ENCODE results near the gene KCNMA1. TPM values are rescaled to one million over a fixed set of nuclear protein-coding genes. Genes with fewer than 3 reads are reported as not detected.

Gene KCNMA1
- total and polyA plus RNA-seq, 4 experiments from 2014 or later: 0.26 TPM; not detected in 3

DNA sequence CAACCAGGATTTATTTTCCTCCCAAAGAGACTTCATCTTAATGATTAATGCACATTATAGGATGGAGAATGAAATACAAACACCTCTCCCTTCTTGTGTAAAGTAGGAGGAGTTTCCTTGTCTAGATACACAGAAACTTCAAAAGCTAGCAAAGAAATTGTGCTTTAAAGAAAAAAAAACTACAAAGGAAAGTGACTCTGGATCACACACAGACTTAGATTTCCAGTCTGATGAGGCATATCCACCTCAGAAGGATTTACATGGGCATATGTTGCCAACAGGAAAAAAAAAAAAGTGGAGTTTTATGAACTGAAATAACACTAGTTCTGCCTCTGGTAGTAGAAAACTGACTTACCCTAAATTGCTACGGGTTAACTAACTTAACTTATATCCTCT, 449.6 kb downstream of the KCNMA1 start:
- ChIA-PET POLR2A (ENCODE audit: partially characterized antibody) (no interaction called here), CTCF (ENCODE audit: partially characterized antibody) (interaction anchor here (1.1 kb wide), 1 partner anchor 20 kb away, joined by 3 read pairs; no protein-coding TSS in a partner anchor)
- intact Hi-C loops (cut with micrococcal nuclease): no loop called here
- DNase-seq: no peak
- Mint-ChIP-seq H3K4me1 (no peaks in the 10 kb centered on the region), H3K27ac (no peak overlapping the region), H3K4me3 (no peak overlapping the region), H3K9me3 (no peaks in the 10 kb centered on the region), H3K27me3 (peaks cover 2 to 7% of the 10 kb centered on the region in 2 donors), H3K36me3 (no peaks in the 10 kb centered on the region)
- H3K27me3 ChIP-seq (ENCODE audit: insufficient read depth, low read length): no peaks in the 10 kb centered on the region
- no peaks in the 10 kb centered on the region for H3K9me3 ChIP-seq (ENCODE audit: control insufficient read depth in 1 of 2, low read length in 2 of 2)
- H3K36me3 ChIP-seq (ENCODE audit: insufficient read depth, low read length): no peaks in the 10 kb centered on the region
- H3K27ac ChIP-seq (ENCODE audit: low read depth, low read length): no peak overlapping the region
- no peak overlapping the region for H3K4me3 ChIP-seq (ENCODE audit: low read length in 2 of 2)
- H3K4me1 ChIP-seq (ENCODE audit: insufficient read depth, low read length): no peaks in the 10 kb centered on the region

DNA sequence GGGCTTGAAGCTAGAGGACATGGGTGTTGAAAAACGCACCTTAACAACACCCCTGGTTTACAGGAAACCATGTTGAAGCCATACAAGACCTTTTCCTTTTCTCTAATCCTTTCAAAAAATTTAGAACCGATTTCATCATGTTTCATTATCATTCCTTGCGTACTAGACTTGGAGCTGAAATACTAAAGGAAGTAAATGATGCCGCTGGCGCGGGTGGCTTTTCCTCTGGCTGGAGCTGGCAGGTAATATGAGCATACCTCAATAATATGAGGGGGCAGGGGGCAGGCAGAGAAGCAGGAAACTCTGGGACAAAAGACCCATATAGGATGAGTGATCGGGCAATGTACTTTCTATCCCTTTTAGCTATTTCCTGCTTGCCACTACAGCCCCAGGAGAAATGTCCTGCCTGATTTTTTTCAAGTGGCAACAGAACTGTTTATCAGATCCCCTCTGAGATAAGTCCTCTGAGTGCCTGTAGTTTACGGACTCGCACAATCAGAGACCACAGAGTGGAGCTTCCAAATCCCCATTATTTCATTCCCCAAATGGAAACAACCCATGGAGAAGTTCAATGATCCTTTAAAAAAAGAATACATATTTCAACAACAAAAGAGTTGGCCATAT, 450.1 kb downstream of the KCNMA1 start:
- Histone ChIP-seq H3K27me3 (ENCODE audit: insufficient read depth, low read length) (no peaks in the 10 kb centered on the region), H3K4me1 (ENCODE audit: insufficient read depth, low read length) (no peaks in the 10 kb centered on the region), H3K9me3 (ENCODE audit: control insufficient read depth in 1 of 2, low read length in 2 of 2) (no peaks in the 10 kb centered on the region), H3K36me3 (ENCODE audit: insufficient read depth, low read length) (no peaks in the 10 kb centered on the region), H3K4me3 (ENCODE audit: low read length in 2 of 2) (no peak overlapping the region), H3K27ac (ENCODE audit: low read depth, low read length) (no peak overlapping the region)
- H3K4me1 Mint-ChIP-seq: no peaks in the 10 kb centered on the region
- H3K27ac Mint-ChIP-seq: no peak overlapping the region
- no peaks in the 10 kb centered on the region for H3K36me3 Mint-ChIP-seq
- H3K27me3 Mint-ChIP-seq: peaks cover 2 to 7% of the 10 kb centered on the region in 2 donors
- intact Hi-C loops (cut with micrococcal nuclease): no loop called here
- no peaks in the 10 kb centered on the region for H3K9me3 Mint-ChIP-seq
- H3K4me3 Mint-ChIP-seq: no peak overlapping the region
- DNase-seq: no peak
- CTCF ChIA-PET (ENCODE audit: partially characterized antibody): interaction anchor here (1.1 to 1.3 kb wide), 2 partner anchors 13 to 19 kb away, joined by 3 read pairs; no protein-coding TSS in a partner anchor
- POLR2A ChIA-PET (ENCODE audit: partially characterized antibody): no interaction called here

DNA sequence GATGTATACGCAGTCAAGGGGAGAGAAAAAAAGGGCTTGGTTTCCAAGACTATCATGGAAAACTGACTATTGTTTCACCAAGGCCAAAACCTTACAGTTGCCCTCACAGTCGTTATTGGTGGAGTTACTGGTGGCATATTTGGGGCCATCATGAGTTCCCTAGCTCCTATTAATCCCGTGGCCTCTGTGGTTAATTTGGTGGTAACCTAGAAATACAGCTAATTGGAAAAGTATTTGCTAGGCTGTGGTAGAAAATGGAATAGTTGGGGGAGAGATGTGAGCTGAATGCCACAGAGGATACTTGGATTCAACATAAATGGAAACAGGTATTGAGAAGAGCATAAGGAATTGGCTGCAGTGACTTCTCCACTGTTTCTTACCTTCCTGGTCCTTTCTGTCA, 450.7 kb downstream of the KCNMA1 start:
- POLR2A ChIA-PET (ENCODE audit: partially characterized antibody): no interaction called here

DNA sequence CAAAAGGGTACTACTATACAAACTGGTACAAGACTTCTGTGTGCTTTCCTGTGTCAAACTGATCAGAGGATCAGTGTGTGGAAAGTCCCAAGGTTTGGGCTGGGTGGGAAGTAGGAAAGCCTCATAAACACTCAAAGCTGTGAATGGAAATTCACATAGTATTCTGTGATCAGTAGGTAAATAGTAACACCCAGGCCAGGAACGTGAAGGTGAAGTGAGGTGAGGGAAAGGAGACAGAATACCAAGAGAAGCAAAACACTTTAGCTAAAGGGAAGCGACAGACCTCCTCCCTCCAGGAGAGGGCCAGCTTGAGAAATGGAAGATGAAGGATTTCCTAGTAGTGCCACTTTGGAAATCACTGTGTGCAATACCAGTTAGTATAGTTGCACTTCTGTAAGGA, 451.9 kb downstream of the KCNMA1 start:
- intact Hi-C loops (cut with micrococcal nuclease): no loop called here
- Mint-ChIP-seq H3K4me1 (no peaks in the 10 kb centered on the region), H3K27ac (no peak overlapping the region), H3K4me3 (no peak overlapping the region), H3K36me3 (no peaks in the 10 kb centered on the region), H3K9me3 (no peaks in the 10 kb centered on the region), H3K27me3 (peaks cover 2 to 7% of the 10 kb centered on the region in 2 donors)
- no peak for DNase-seq
- Histone ChIP-seq H3K27ac (ENCODE audit: low read depth, low read length) (no peak overlapping the region), H3K27me3 (ENCODE audit: insufficient read depth, low read length) (no peaks in the 10 kb centered on the region), H3K36me3 (ENCODE audit: insufficient read depth, low read length) (no peaks in the 10 kb centered on the region), H3K4me3 (ENCODE audit: low read length in 2 of 2) (no peak overlapping the region), H3K4me1 (ENCODE audit: insufficient read depth, low read length) (no peaks in the 10 kb centered on the region), H3K9me3 (ENCODE audit: control insufficient read depth in 1 of 2, low read length in 2 of 2) (no peaks in the 10 kb centered on the region)
- POLR2A ChIA-PET (ENCODE audit: partially characterized antibody): no interaction called here
- CTCF ChIA-PET (ENCODE audit: partially characterized antibody): no interaction called here

More for the DNA sequence above, 450.7 kb downstream of the KCNMA1 start:
- Mint-ChIP-seq H3K4me3 (no peak overlapping the region), H3K27me3 (peaks cover 2 to 7% of the 10 kb centered on the region in 2 donors), H3K36me3 (no peaks in the 10 kb centered on the region), H3K9me3 (no peaks in the 10 kb centered on the region), H3K27ac (no peak overlapping the region), H3K4me1 (no peaks in the 10 kb centered on the region)
- no peak overlapping the region for H3K4me3 ChIP-seq (ENCODE audit: low read length in 2 of 2)
- no peaks in the 10 kb centered on the region for H3K36me3 ChIP-seq (ENCODE audit: insufficient read depth, low read length)
- intact Hi-C loops (cut with micrococcal nuclease): no loop called here
- DNase-seq: no peak
- no peaks in the 10 kb centered on the region for H3K4me1 ChIP-seq (ENCODE audit: insufficient read depth, low read length)
- CTCF ChIA-PET (ENCODE audit: partially characterized antibody): interaction anchor here (1.1 to 1.3 kb wide), 2 partner anchors 13 to 19 kb away, joined by 3 read pairs; no protein-coding TSS in a partner anchor
- no peak overlapping the region for H3K27ac ChIP-seq (ENCODE audit: low read depth, low read length)
- no peaks in the 10 kb centered on the region for H3K27me3 ChIP-seq (ENCODE audit: insufficient read depth, low read length)
- no peaks in the 10 kb centered on the region for H3K9me3 ChIP-seq (ENCODE audit: control insufficient read depth in 1 of 2, low read length in 2 of 2)

DNA sequence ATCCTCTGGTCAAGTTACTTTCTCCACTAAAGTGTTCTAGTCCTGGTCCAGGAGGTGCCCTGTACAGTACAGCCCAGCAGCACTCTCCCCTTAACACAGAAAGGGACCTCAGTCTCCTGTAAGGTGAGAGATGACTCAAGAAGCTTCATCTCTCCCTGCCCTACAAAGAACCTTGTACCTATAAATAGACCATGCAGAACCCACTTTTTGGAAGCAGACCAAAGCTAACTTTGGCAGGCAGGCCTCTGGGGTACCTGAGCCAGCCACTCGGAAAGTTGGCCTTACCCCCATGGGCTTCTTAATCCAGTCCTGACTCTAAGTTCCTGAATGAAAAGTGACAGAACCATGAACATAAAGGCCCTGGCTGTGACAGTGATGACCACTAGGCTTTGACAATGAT, 454.8 kb downstream of the KCNMA1 start:
- ChIA-PET POLR2A (ENCODE audit: partially characterized antibody) (no interaction called here), CTCF (ENCODE audit: partially characterized antibody) (interaction anchor here (2.4 kb wide), 1 partner anchor 9 kb away, joined by 19 read pairs; no protein-coding TSS in a partner anchor)
- H3K9me3 ChIP-seq (ENCODE audit: control insufficient read depth in 1 of 2, low read length in 2 of 2): no peaks in the 10 kb centered on the region
- no peak overlapping the region for H3K27ac ChIP-seq (ENCODE audit: low read depth, low read length)
- intact Hi-C loops (cut with micrococcal nuclease): no loop called here
- H3K27me3 ChIP-seq (ENCODE audit: insufficient read depth, low read length): no peaks in the 10 kb centered on the region
- no peaks in the 10 kb centered on the region for H3K36me3 Mint-ChIP-seq
- no peak for DNase-seq
- peaks cover 2 to 12% of the 10 kb centered on the region in 2 donors for H3K27me3 Mint-ChIP-seq
- no peaks in the 10 kb centered on the region for H3K9me3 Mint-ChIP-seq
- H3K4me1 ChIP-seq (ENCODE audit: insufficient read depth, low read length): no peaks in the 10 kb centered on the region
- H3K4me3 ChIP-seq (ENCODE audit: low read length in 2 of 2): no peak overlapping the region
- H3K4me3 Mint-ChIP-seq: no peak overlapping the region
- H3K27ac Mint-ChIP-seq: no peak overlapping the region
- H3K36me3 ChIP-seq (ENCODE audit: insufficient read depth, low read length): no peaks in the 10 kb centered on the region
- no peaks in the 10 kb centered on the region for H3K4me1 Mint-ChIP-seq

DNA sequence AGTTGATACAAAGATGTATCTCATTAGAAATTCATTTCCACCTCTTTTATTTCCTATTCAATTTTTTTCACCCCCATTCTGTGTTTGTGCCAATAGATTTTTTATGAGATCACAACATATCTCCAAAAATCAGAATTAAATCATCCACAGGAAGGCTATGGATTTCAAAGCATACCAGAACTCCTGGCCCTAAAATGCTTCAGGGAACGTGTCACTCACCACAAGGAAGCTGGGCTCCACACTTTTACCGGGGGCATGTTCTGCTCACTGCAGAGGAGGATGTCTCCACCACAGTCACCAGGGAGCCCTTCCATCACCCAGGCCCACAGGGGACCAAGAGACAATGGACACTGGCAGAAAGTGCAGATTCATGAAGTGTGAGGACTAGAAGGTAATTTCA, 456.8 kb downstream of the KCNMA1 start:
- Mint-ChIP-seq H3K36me3 (no peaks in the 10 kb centered on the region), H3K4me3 (no peak overlapping the region), H3K9me3 (no peaks in the 10 kb centered on the region), H3K27ac (no peak overlapping the region), H3K27me3 (peaks cover 0 to 11% of the 10 kb centered on the region in 2 donors), H3K4me1 (no peaks in the 10 kb centered on the region)
- intact Hi-C loops (cut with micrococcal nuclease): no loop called here
- DNase-seq: no peak
- CTCF ChIA-PET (ENCODE audit: partially characterized antibody): no interaction called here
- Histone ChIP-seq H3K36me3 (ENCODE audit: insufficient read depth, low read length) (no peaks in the 10 kb centered on the region), H3K27me3 (ENCODE audit: insufficient read depth, low read length) (no peaks in the 10 kb centered on the region), H3K4me1 (ENCODE audit: insufficient read depth, low read length) (no peaks in the 10 kb centered on the region), H3K4me3 (ENCODE audit: low read length in 2 of 2) (no peak overlapping the region), H3K9me3 (ENCODE audit: control insufficient read depth in 1 of 2, low read length in 2 of 2) (no peaks in the 10 kb centered on the region), H3K27ac (ENCODE audit: low read depth, low read length) (no peak overlapping the region)
- POLR2A ChIA-PET (ENCODE audit: partially characterized antibody): no interaction called here

DNA sequence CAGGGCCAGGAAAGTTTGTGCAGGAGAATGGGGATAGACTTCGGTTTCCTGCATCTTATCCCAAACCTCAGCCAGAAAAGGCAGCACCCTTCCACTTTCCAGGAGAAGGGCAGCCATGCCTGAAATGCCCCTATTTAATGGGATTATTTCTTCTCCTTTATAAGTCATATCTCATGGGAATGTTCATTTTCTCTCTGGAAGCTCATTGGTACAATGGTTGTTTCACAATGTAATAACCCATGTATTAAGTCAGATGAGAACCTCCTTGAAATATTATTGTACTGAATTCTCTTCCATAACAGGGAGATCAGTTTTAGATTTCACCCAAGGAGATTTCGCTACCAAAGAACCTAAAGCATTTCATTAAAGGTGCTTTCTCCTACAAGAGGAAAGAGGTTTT, 457.5 kb downstream of the KCNMA1 start:
- Mint-ChIP-seq H3K27me3 (peaks cover 2 to 14% of the 10 kb centered on the region in 2 donors), H3K9me3 (no peaks in the 10 kb centered on the region), H3K4me1 (no peaks in the 10 kb centered on the region)

More for the DNA sequence above, 457.5 kb downstream of the KCNMA1 start:
- Histone ChIP-seq H3K36me3 (ENCODE audit: insufficient read depth, low read length) (no peaks in the 10 kb centered on the region), H3K4me1 (ENCODE audit: insufficient read depth, low read length) (no peaks in the 10 kb centered on the region), H3K27ac (ENCODE audit: low read depth, low read length) (no peak overlapping the region), H3K27me3 (ENCODE audit: insufficient read depth, low read length) (no peaks in the 10 kb centered on the region), H3K9me3 (ENCODE audit: control insufficient read depth in 1 of 2, low read length in 2 of 2) (no peaks in the 10 kb centered on the region), H3K4me3 (ENCODE audit: low read length in 2 of 2) (no peak overlapping the region)
- H3K36me3 Mint-ChIP-seq: no peaks in the 10 kb centered on the region
- POLR2A ChIA-PET (ENCODE audit: partially characterized antibody): no interaction called here
- CTCF ChIA-PET (ENCODE audit: partially characterized antibody): no interaction called here
- intact Hi-C loops (cut with micrococcal nuclease): no loop called here
- DNase-seq: no peak
- no peak overlapping the region for H3K4me3 Mint-ChIP-seq
- H3K27ac Mint-ChIP-seq: no peak overlapping the region

Data from CD4-positive, alpha-beta memory T cell (primary cell).